Brain microvascular endothelial cell (primary cell): ENCODE data around the gene IARS2.

Experiments used
- DNase-seq: peaks from one replicate; pipeline ENCODE4 v3.0.0-alpha.2; 2020
- H3K27ac ChIP-seq: fragments of 250-450 bp; sonication (Bioruptor Pico); 2 replicates; pipeline ENCODE4 v1.5.1; 2020; ENCODE audit warnings: mild to moderate bottlenecking, moderate library complexity
- H3K27me3 ChIP-seq: fragments of 250-450 bp; sonication (Bioruptor Pico); replicated peaks from 2 replicates; pipeline ENCODE4 v1.5.1; 2020; ENCODE audit warnings: mild to moderate bottlenecking
- H3K36me3 ChIP-seq: fragments of 250-450 bp; sonication (Bioruptor Pico); replicated peaks from 2 replicates; pipeline ENCODE4 v1.5.1; 2020; ENCODE audit warnings: mild to moderate bottlenecking
- H3K4me3 ChIP-seq: 2 replicates; pipeline ENCODE4 v1.5.1; 2011; ENCODE audit warnings: low read depth, mild to moderate bottlenecking, control low read depth, low read length, moderate library complexity
- CTCF ChIP-seq: IDR thresholded peaks from 2 replicates; pipeline ENCODE4 v1.5.1; 2011; ENCODE audit warnings: low read depth, mild to moderate bottlenecking, moderate library complexity, low read length, control low read depth, inconsistent platforms; ENCODE audit errors: missing control alignments
- in situ Hi-C: cut with HindIII; loops from 2 replicates; pipeline ENCODE4 v1.10.0; 2017; ENCODE audit warnings: low sequenced_read_pairs, low pct_ligation_motif_present

The IARS2 gene

GRCh38 chr1:220137019-220137786, 43.3 kb downstream of the IARS2 start:
- TF ChIP-seq CTCF: no peak
- in situ Hi-C loops: no loop called here
- no peaks in the 10 kb centered on the region for H3K27me3 ChIP-seq
- H3K4me3 ChIP-seq: no peak overlapping the region
- H3K27ac ChIP-seq: no peak overlapping the region
- no peak for DNase-seq
- H3K36me3 ChIP-seq: peaks cover 26% of the 10 kb centered on the region

- no peak overlapping the region for H3K4me3 ChIP-seq
- no peak for DNase-seq
- H3K27ac ChIP-seq: no peak overlapping the region
- H3K27me3 ChIP-seq: no peaks in the 10 kb centered on the region
- in situ Hi-C loops: no loop called here
- no peak for TF ChIP-seq CTCF
- H3K36me3 ChIP-seq: peaks cover 22% of the 10 kb centered on the region
These were observed 46.0 kb downstream of the IARS2 start for GRCh38 chr1:220139966-220140365.

- in situ Hi-C loops: no loop called here
- Histone ChIP-seq H3K4me3 (no peak overlapping the region), H3K36me3 (peaks cover 24% of the 10 kb centered on the region), H3K27me3 (no peaks in the 10 kb centered on the region), H3K27ac (no peak overlapping the region)
- no peak for DNase-seq
- no peak for TF ChIP-seq CTCF
These were observed 50.1 kb downstream of the IARS2 start for GRCh38 chr1:220144051-220144450.

- no peaks in the 10 kb centered on the region for H3K27me3 ChIP-seq
- TF ChIP-seq CTCF: no peak
- H3K4me3 ChIP-seq: no peak overlapping the region
- DNase-seq: no peak
- in situ Hi-C loops: no loop called here
- no peak overlapping the region for H3K27ac ChIP-seq
- H3K36me3 ChIP-seq: peaks cover 41% of the 10 kb centered on the region
These were observed 55.8 kb downstream of the IARS2 start for GRCh38 chr1:220149742-220150141.

GRCh38 chr1:220151454-220151853, 57.5 kb downstream of the IARS2 start:
- in situ Hi-C loops: no loop called here
- TF ChIP-seq CTCF: no peak
- H3K4me3 ChIP-seq: no peak overlapping the region
- H3K27ac ChIP-seq: no peak overlapping the region
- H3K27me3 ChIP-seq: no peaks in the 10 kb centered on the region
- DNase-seq: no peak
- peaks cover 52% of the 10 kb centered on the region for H3K36me3 ChIP-seq

- DNase-seq: no peak
- no peak overlapping the region for H3K27ac ChIP-seq
- peaks cover 55% of the 10 kb centered on the region for H3K36me3 ChIP-seq
- TF ChIP-seq CTCF: no peak
- H3K27me3 ChIP-seq: no peaks in the 10 kb centered on the region
- in situ Hi-C loops: no loop called here
- no peak overlapping the region for H3K4me3 ChIP-seq
These were observed 59.2 kb downstream of the IARS2 start for GRCh38 chr1:220153147-220153546.
